ENCODE measurements around the gene APPL1.

Gene APPL1

GRCh38 chr3:57227204-57227929 is at the start of gene APPL1:
Gene APPL1 (plus strand): TSS chr3:57227729. CDS start chr3:57227884, 155 bp downstream.
- Mint-ChIP-seq H3K4me3 (peak within 1 kb of the TSS; percentile 93), H3K36me3 (ENCODE audit: low read depth) (peaks cover 2% of the 10 kb centered on the region), H3K27ac (peak within 1 kb of the TSS; percentile 84), H3K27me3 (ENCODE audit: low read depth) (no peaks in the 10 kb centered on the region), H3K9me3 (no peaks in the 10 kb centered on the region), H3K4me1 (ENCODE audit: low read depth) (peaks cover 23% of the 10 kb centered on the region)

GRCh38 chr3:57179580-57180410 is 47.7 kb upstream of the APPL1 start:
- no peak overlapping the region for H3K27ac Mint-ChIP-seq
- H3K4me3 Mint-ChIP-seq, result no peak overlapping the region
- H3K9me3 Mint-ChIP-seq, result no peaks in the 10 kb centered on the region
- no peaks in the 10 kb centered on the region for H3K4me1 Mint-ChIP-seq (ENCODE audit: low read depth)
- H3K27me3 Mint-ChIP-seq (ENCODE audit: low read depth), result peaks cover 17% of the 10 kb centered on the region
- no peaks in the 10 kb centered on the region for H3K36me3 Mint-ChIP-seq (ENCODE audit: low read depth)

- no peaks in the 10 kb centered on the region for H3K36me3 Mint-ChIP-seq (ENCODE audit: low read depth)
- no peak overlapping the region for H3K27ac Mint-ChIP-seq
- peaks cover 18% of the 10 kb centered on the region for H3K27me3 Mint-ChIP-seq (ENCODE audit: low read depth)
- H3K4me3 Mint-ChIP-seq, result no peak overlapping the region
- no peaks in the 10 kb centered on the region for H3K9me3 Mint-ChIP-seq
- no peaks in the 10 kb centered on the region for H3K4me1 Mint-ChIP-seq (ENCODE audit: low read depth)
These were observed 43.0 kb upstream of the APPL1 start for GRCh38 chr3:57184526-57184925.

- Mint-ChIP-seq H3K27ac (no peak overlapping the region), H3K36me3 (ENCODE audit: low read depth) (no peaks in the 10 kb centered on the region), H3K9me3 (no peaks in the 10 kb centered on the region), H3K27me3 (ENCODE audit: low read depth) (peaks cover 33% of the 10 kb centered on the region), H3K4me3 (no peak overlapping the region), H3K4me1 (ENCODE audit: low read depth) (peaks cover 1% of the 10 kb centered on the region)
These were observed 35.5 kb upstream of the APPL1 start for GRCh38 chr3:57192028-57192427.

- Mint-ChIP-seq H3K36me3 (ENCODE audit: low read depth) (no peaks in the 10 kb centered on the region), H3K9me3 (no peaks in the 10 kb centered on the region), H3K27me3 (ENCODE audit: low read depth) (peaks cover 33% of the 10 kb centered on the region), H3K27ac (no peak overlapping the region), H3K4me3 (no peak overlapping the region), H3K4me1 (ENCODE audit: low read depth) (peaks cover 1% of the 10 kb centered on the region)
These were observed 32.9 kb upstream of the APPL1 start for GRCh38 chr3:57194641-57195040.

GRCh38 chr3:57199895-57200297 is 27.6 kb upstream of the APPL1 start, which contains the start of gene HESX1:
Gene HESX1 (minus strand): TSS chr3:57199978. CDS start chr3:57199918, 60 bp downstream.
- Mint-ChIP-seq H3K9me3 (no peaks in the 10 kb centered on the region), H3K4me3 (no peak within 1 kb of the TSS), H3K36me3 (ENCODE audit: low read depth) (no peaks in the 10 kb centered on the region), H3K27ac (no peak within 1 kb of the TSS), H3K4me1 (ENCODE audit: low read depth) (peaks cover 1% of the 10 kb centered on the region), H3K27me3 (ENCODE audit: low read depth) (peaks cover 9% of the 10 kb centered on the region)

GRCh38 chr3:57206423-57206822 is 21.1 kb upstream of the APPL1 start:
- H3K36me3 Mint-ChIP-seq (ENCODE audit: low read depth), result no peaks in the 10 kb centered on the region
- no peaks in the 10 kb centered on the region for H3K4me1 Mint-ChIP-seq (ENCODE audit: low read depth)
- no peaks in the 10 kb centered on the region for H3K9me3 Mint-ChIP-seq
- H3K27me3 Mint-ChIP-seq (ENCODE audit: low read depth), result no peaks in the 10 kb centered on the region
- no peak overlapping the region for H3K4me3 Mint-ChIP-seq
- no peak overlapping the region for H3K27ac Mint-ChIP-seq

GRCh38 chr3:57221883-57222282 is 5.6 kb upstream of the APPL1 start:
- peaks cover 7% of the 10 kb centered on the region for H3K4me1 Mint-ChIP-seq (ENCODE audit: low read depth)
- H3K9me3 Mint-ChIP-seq, result no peaks in the 10 kb centered on the region
- no peak overlapping the region for H3K4me3 Mint-ChIP-seq
- H3K27ac Mint-ChIP-seq, result no peak overlapping the region
- peaks cover 11% of the 10 kb centered on the region for H3K27me3 Mint-ChIP-seq (ENCODE audit: low read depth)
- H3K36me3 Mint-ChIP-seq (ENCODE audit: low read depth), result no peaks in the 10 kb centered on the region

GRCh38 chr3:57224856-57225255 is 2.7 kb upstream of the APPL1 start:
- H3K27me3 Mint-ChIP-seq (ENCODE audit: low read depth), result no peaks in the 10 kb centered on the region
- no peak overlapping the region for H3K4me3 Mint-ChIP-seq
- H3K27ac Mint-ChIP-seq, result no peak overlapping the region
- H3K9me3 Mint-ChIP-seq, result no peaks in the 10 kb centered on the region
- H3K4me1 Mint-ChIP-seq (ENCODE audit: low read depth), result peaks cover 19% of the 10 kb centered on the region
- peaks cover 2% of the 10 kb centered on the region for H3K36me3 Mint-ChIP-seq (ENCODE audit: low read depth)

- Mint-ChIP-seq H3K36me3 (ENCODE audit: low read depth) (peaks cover 2% of the 10 kb centered on the region), H3K9me3 (no peaks in the 10 kb centered on the region), H3K4me3 (peak overlapping the region; percentile 6), H3K4me1 (ENCODE audit: low read depth) (peaks cover 23% of the 10 kb centered on the region), H3K27ac (no peak overlapping the region), H3K27me3 (ENCODE audit: low read depth) (no peaks in the 10 kb centered on the region)
These were observed 1.4 kb upstream of the APPL1 start for GRCh38 chr3:57226176-57226575.

GRCh38 chr3:57227930-57228751 is 612 bp downstream of the APPL1 start:
- peak overlapping the region; percentile 93 for H3K4me3 Mint-ChIP-seq
- H3K27ac Mint-ChIP-seq, result peak overlapping the region; percentile 84
- peaks cover 24% of the 10 kb centered on the region for H3K4me1 Mint-ChIP-seq (ENCODE audit: low read depth)
- peaks cover 2% of the 10 kb centered on the region for H3K36me3 Mint-ChIP-seq (ENCODE audit: low read depth)
- no peaks in the 10 kb centered on the region for H3K9me3 Mint-ChIP-seq
- H3K27me3 Mint-ChIP-seq (ENCODE audit: low read depth), result no peaks in the 10 kb centered on the region

GRCh38 chr3:57230006-57230405 is 2.5 kb downstream of the APPL1 start:
- Mint-ChIP-seq H3K36me3 (ENCODE audit: low read depth) (peaks cover 2% of the 10 kb centered on the region), H3K4me1 (ENCODE audit: low read depth) (peaks cover 25% of the 10 kb centered on the region), H3K4me3 (no peak overlapping the region), H3K27me3 (ENCODE audit: low read depth) (no peaks in the 10 kb centered on the region), H3K27ac (no peak overlapping the region), H3K9me3 (no peaks in the 10 kb centered on the region)

GRCh38 chr3:57233799-57234198 is 6.3 kb downstream of the APPL1 start:
- Mint-ChIP-seq H3K4me1 (ENCODE audit: low read depth) (peaks cover 18% of the 10 kb centered on the region), H3K36me3 (ENCODE audit: low read depth) (peaks cover 9% of the 10 kb centered on the region), H3K27ac (no peak overlapping the region), H3K4me3 (no peak overlapping the region), H3K9me3 (peaks cover 2% of the 10 kb centered on the region), H3K27me3 (ENCODE audit: low read depth) (no peaks in the 10 kb centered on the region)

All from T-helper 1 cell treated with Interleukin-12 subunit alpha and Interleukin-12 subunit beta and Interleukin-4 antibody, amounts not matched to agents 30 μg/mL and 1 μg/mL, for 36 hours (primary cell).